ENCODE measurements around the gene RNLS. TPM values are rescaled to one million over a fixed set of nuclear protein-coding genes. Genes with fewer than 3 reads are reported as not detected.

The RNLS gene
- polyA plus RNA-seq, 2 of the 4 experiments (the other 2 are of a cell fraction), result 11.7 to 16.8 TPM

- TF ChIP-seq USF2 (IDR thresholded peaks at IDR 0.05), result no peak
- TF ChIP-seq, protein P1, sequence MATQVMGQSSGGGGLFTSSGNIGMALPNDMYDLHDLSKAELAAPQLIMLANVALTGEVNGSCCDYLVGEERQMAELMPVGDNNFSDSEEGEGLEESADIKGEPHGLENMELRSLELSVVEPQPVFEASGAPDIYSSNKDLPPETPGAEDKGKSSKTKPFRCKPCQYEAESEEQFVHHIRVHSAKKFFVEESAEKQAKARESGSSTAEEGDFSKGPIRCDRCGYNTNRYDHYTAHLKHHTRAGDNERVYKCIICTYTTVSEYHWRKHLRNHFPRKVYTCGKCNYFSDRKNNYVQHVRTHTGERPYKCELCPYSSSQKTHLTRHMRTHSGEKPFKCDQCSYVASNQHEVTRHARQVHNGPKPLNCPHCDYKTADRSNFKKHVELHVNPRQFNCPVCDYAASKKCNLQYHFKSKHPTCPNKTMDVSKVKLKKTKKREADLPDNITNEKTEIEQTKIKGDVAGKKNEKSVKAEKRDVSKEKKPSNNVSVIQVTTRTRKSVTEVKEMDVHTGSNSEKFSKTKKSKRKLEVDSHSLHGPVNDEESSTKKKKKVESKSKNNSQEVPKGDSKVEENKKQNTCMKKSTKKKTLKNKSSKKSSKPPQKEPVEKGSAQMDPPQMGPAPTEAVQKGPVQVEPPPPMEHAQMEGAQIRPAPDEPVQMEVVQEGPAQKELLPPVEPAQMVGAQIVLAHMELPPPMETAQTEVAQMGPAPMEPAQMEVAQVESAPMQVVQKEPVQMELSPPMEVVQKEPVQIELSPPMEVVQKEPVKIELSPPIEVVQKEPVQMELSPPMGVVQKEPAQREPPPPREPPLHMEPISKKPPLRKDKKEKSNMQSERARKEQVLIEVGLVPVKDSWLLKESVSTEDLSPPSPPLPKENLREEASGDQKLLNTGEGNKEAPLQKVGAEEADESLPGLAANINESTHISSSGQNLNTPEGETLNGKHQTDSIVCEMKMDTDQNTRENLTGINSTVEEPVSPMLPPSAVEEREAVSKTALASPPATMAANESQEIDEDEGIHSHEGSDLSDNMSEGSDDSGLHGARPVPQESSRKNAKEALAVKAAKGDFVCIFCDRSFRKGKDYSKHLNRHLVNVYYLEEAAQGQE (IDR thresholded peaks at IDR 0.05), result no peak
Observed at GRCh38 chr10:88592906-88593305, 9.8 kb upstream of the RNLS start (continued).

- ATAC-seq, result no peak
- H3K27ac ChIP-seq, result no peak overlapping the region
- WGBS (ENCODE audit: missing lambda C conversion rate), result 47% methylated on average over 1 of the region's 1 CpG
- POLR2A ChIA-PET, result no interaction called here
- H3K4me2 ChIP-seq, result peak overlapping the region; percentile 27; the same call in 1 of the 3 replicates
- no peak overlapping the region for H3K4me3 ChIP-seq
- no peaks in the 10 kb centered on the region for H3K9me3 ChIP-seq
- FAIRE-seq, result no peak
- H3K4me1 ChIP-seq, result peaks cover 11% of the 10 kb centered on the region; the same call in 2 of the 3 replicates
- no peak for TF ChIP-seq USF2 (IDR thresholded peaks at IDR 0.05)
- no peak for TF ChIP-seq HEYL (CRISPR knock-in tag; IDR thresholded peaks at IDR 0.05)
- no peak for TF ChIP-seq RARB (CRISPR knock-in tag; IDR thresholded peaks at IDR 0.05)
- no peak for TF ChIP-seq CEBPB (IDR thresholded peaks at IDR 0.05)
- TF ChIP-seq, protein P2, sequence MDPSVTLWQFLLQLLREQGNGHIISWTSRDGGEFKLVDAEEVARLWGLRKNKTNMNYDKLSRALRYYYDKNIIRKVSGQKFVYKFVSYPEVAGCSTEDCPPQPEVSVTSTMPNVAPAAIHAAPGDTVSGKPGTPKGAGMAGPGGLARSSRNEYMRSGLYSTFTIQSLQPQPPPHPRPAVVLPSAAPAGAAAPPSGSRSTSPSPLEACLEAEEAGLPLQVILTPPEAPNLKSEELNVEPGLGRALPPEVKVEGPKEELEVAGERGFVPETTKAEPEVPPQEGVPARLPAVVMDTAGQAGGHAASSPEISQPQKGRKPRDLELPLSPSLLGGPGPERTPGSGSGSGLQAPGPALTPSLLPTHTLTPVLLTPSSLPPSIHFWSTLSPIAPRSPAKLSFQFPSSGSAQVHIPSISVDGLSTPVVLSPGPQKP (IDR thresholded peaks at IDR 0.05; ENCODE audit: low read depth, low read length), result no peak
- DNase-seq (ENCODE audit: low read depth in 1 of 2, low spot score in 1 of 2), result peak in 1 of 2 experiments; percentile 8
- CTCF ChIA-PET, result interaction anchor here (1.2 kb wide), 1 partner anchor 9 kb away, joined by 6 read pairs; the partner anchor contains the start of gene RNLS
Observed at GRCh38 chr10:88592381-88592780, 9.3 kb upstream of the RNLS start.

- TF ChIP-seq CHD2 (IDR thresholded peaks at IDR 0.05; ENCODE audit: low read length, partially characterized antibody), result no peak
- TF ChIP-seq SREBF2 (IDR thresholded peaks at IDR 0.05), result no peak
- no peak for TF ChIP-seq HOXB13 (CRISPR knock-in tag; IDR thresholded peaks at IDR 0.05; ENCODE audit: low read depth)
- TF ChIP-seq FOSB (CRISPR knock-in tag; IDR thresholded peaks at IDR 0.05), result no peak
- TF ChIP-seq, protein P3, sequence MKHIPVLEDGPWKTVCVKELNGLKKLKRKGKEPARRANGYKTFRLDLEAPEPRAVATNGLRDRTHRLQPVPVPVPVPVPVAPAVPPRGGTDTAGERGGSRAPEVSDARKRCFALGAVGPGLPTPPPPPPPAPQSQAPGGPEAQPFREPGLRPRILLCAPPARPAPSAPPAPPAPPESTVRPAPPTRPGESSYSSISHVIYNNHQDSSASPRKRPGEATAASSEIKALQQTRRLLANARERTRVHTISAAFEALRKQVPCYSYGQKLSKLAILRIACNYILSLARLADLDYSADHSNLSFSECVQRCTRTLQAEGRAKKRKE (CRISPR knock-in tag; IDR thresholded peaks at IDR 0.05; ENCODE audit: low read depth), result no peak
- TF ChIP-seq POLR2A (IDR thresholded peaks at IDR 0.05; ENCODE audit: low read length), result no peak
- no peak for TF ChIP-seq RCOR1 (IDR thresholded peaks at IDR 0.05; ENCODE audit: low read depth, low read length)
- TF ChIP-seq JUN (IDR thresholded peaks at IDR 0.05), result no peak
- TF ChIP-seq ZC3H11A (IDR thresholded peaks at IDR 0.05), result no peak
- TF ChIP-seq POLR2AphosphoS2 (conservative IDR thresholded peaks at IDR 0.05; ENCODE audit: low read length), result no peak
- no peak for TF ChIP-seq RAD21 (conservative IDR thresholded peaks at IDR 0.05 in 1 of 2, IDR thresholded peaks at IDR 0.05 in 1 of 2)
- TF ChIP-seq ZFP36 (IDR thresholded peaks at IDR 0.05; ENCODE audit: borderline replicate concordance, partially characterized antibody), result no peak
- no peak for TF ChIP-seq ZSCAN20 (CRISPR knock-in tag; IDR thresholded peaks at IDR 0.05)
- TF ChIP-seq BHLHE40 (IDR thresholded peaks at IDR 0.05; ENCODE audit: low read depth, low read length), result no peak
- TF ChIP-seq, protein P4, sequence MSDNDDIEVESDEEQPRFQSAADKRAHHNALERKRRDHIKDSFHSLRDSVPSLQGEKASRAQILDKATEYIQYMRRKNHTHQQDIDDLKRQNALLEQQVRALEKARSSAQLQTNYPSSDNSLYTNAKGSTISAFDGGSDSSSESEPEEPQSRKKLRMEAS (IDR thresholded peaks at IDR 0.05), result no peak
- TF ChIP-seq RFX5 (IDR thresholded peaks at IDR 0.05), result no peak
- TF ChIP-seq, protein P5, sequence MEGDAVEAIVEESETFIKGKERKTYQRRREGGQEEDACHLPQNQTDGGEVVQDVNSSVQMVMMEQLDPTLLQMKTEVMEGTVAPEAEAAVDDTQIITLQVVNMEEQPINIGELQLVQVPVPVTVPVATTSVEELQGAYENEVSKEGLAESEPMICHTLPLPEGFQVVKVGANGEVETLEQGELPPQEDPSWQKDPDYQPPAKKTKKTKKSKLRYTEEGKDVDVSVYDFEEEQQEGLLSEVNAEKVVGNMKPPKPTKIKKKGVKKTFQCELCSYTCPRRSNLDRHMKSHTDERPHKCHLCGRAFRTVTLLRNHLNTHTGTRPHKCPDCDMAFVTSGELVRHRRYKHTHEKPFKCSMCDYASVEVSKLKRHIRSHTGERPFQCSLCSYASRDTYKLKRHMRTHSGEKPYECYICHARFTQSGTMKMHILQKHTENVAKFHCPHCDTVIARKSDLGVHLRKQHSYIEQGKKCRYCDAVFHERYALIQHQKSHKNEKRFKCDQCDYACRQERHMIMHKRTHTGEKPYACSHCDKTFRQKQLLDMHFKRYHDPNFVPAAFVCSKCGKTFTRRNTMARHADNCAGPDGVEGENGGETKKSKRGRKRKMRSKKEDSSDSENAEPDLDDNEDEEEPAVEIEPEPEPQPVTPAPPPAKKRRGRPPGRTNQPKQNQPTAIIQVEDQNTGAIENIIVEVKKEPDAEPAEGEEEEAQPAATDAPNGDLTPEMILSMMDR (IDR thresholded peaks at IDR 0.05), result no peak
- WGBS (ENCODE audit: missing lambda C conversion rate), result 76% methylated on average over 2 of the region's 2 CpGs
- Histone ChIP-seq H3K27ac (no peak within 1 kb of the TSS), H3K4me1 (no peaks in the 10 kb centered on the region), H3K4me3 (no peak within 1 kb of the TSS), H3K9me3 (no peaks in the 10 kb centered on the region), H3K4me2 (no peak within 1 kb of the TSS)
- no peak for FAIRE-seq
- ChIA-PET CTCF (interaction anchor here (0.6 kb wide), 1 partner anchor 508 kb away, joined by 4 read pairs; no protein-coding TSS in a partner anchor), POLR2A (no interaction called here)
- DNase-seq (ENCODE audit: low read depth in 1 of 2, low spot score in 1 of 2), result no peak
- no peak for ATAC-seq
Observed at GRCh38 chr10:88586462-88586861, 3.3 kb upstream of the RNLS start, which contains the start of gene LIPJ. LIPJ (plus strand) TSS chr10:88586762; CDS start chr10:88590688, 3,926 bp downstream.
